ENCODE results near the gene CDA.

CDA gene

DNA sequence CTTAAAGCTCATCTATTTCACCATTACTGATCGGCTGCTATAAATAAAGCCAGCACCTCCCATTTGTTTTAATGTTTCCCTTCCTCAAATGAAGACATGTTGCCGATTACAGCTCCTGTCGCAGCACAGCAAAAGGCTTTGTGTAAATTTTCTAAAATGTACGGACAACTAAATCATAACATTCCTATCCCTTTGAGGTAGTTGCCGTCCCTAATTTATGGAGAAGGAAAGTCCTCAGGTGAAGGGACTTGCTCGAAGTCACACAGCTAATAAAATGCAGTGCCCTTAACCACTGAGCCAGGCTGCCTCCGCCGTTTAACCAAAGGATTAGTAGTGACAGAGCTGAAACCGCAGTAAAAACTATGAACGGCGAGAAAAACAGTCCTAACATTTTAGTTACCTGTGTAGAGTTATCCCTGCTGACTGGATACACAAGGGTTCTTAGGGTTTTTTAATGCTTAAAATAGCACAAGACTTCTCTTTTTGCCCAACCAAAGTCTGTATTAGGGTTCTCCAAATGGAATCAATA lies 45.2 kb downstream of the CDA start:
- no peak for DNase-seq (ENCODE audit: low read depth)
- TF ChIP-seq, protein P1, sequence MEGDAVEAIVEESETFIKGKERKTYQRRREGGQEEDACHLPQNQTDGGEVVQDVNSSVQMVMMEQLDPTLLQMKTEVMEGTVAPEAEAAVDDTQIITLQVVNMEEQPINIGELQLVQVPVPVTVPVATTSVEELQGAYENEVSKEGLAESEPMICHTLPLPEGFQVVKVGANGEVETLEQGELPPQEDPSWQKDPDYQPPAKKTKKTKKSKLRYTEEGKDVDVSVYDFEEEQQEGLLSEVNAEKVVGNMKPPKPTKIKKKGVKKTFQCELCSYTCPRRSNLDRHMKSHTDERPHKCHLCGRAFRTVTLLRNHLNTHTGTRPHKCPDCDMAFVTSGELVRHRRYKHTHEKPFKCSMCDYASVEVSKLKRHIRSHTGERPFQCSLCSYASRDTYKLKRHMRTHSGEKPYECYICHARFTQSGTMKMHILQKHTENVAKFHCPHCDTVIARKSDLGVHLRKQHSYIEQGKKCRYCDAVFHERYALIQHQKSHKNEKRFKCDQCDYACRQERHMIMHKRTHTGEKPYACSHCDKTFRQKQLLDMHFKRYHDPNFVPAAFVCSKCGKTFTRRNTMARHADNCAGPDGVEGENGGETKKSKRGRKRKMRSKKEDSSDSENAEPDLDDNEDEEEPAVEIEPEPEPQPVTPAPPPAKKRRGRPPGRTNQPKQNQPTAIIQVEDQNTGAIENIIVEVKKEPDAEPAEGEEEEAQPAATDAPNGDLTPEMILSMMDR (conservative IDR thresholded peaks at IDR 0.05; ENCODE audit: low read depth, low read length) = no peak
- H3K4me3 ChIP-seq (ENCODE audit: low read length) = peak overlapping the region; percentile 63

DNA sequence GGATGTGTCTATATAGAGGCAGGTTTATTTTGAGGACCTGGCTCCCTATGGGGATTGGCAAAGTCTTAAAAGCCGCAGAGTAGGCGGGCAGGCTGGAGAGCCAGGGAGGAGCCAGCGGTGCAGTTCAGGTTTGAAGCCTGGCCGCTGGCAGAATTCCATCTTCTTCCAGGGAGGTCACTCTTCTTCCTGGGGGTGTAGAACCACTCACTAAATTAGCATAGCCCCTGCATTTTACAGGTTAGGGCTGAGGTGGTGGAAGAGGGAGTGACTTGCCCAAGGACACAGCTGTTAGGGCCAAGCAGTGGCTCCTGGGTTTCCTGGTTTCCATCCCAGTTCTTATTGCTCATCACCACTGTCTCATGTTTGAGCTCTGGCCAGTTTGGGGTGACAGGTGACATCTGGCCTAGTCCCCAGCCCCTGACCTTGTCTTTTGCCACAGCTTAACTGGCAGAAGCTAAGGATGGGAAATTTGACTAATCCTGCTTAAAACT lies 45.7 kb downstream of the CDA start:
- H3K4me3 ChIP-seq (ENCODE audit: low read length) = peak overlapping the region; percentile 63
- DNase-seq (ENCODE audit: low read depth) = no peak
- TF ChIP-seq, protein P1 (conservative IDR thresholded peaks at IDR 0.05; ENCODE audit: low read depth, low read length) = no peak

DNA sequence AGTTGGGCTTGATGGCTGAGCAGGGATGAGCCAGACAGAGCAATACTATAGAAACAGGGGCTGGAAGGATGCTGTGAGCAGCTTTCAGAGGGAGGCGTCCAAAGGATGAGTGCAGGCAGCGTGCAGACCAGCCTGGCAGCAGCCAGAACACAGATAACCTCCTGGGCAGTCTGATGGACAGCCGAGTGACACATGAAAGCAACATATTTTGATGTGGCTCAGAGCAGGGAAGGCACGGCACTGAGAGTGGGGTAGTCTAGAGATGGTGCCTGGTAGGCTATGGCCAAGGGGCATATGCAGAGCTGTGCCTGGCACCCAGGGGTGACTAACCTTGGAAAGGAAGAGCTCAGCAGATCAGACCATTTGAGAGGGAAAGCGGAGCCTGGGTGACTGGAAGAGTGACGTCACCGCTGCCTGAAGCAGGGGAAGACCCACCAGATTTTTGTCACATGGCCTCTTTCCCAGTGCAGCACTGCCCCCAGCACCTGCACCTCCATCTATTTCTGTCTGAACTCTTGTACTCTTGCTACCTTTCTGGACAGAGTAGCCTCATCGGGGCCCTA lies 48.0 kb downstream of the CDA start:
- H3K4me3 ChIP-seq (ENCODE audit: low read length) = no peak overlapping the region
- TF ChIP-seq, protein P1 (conservative IDR thresholded peaks at IDR 0.05; ENCODE audit: low read depth, low read length) = no peak
- DNase-seq (ENCODE audit: low read depth) = no peak

DNA sequence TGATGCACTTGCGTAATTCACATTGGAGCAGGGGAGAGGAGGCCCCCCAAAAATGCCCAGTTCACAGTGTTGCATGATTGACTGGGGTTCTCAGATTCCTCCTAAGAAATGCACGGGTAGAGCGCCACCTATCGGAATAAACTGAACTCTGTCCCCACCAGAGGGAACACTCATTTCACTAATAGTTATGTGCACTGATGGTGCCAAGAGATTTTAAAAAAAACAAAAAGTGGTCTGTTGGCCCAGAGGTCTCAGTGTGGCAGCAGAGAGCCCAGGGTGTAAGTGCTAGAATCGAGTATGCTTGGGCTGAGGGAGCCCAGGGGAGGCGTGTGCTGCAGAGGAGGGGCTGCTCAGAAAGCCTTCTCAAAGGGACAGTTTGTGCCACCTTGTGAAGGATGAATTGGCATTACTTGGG lies 51.3 kb downstream of the CDA start:
- no peak overlapping the region for H3K4me3 ChIP-seq (ENCODE audit: low read length)
- TF ChIP-seq, protein P1 (conservative IDR thresholded peaks at IDR 0.05; ENCODE audit: low read depth, low read length) = peak; percentile 81
- no peak for DNase-seq (ENCODE audit: low read depth)

DNA sequence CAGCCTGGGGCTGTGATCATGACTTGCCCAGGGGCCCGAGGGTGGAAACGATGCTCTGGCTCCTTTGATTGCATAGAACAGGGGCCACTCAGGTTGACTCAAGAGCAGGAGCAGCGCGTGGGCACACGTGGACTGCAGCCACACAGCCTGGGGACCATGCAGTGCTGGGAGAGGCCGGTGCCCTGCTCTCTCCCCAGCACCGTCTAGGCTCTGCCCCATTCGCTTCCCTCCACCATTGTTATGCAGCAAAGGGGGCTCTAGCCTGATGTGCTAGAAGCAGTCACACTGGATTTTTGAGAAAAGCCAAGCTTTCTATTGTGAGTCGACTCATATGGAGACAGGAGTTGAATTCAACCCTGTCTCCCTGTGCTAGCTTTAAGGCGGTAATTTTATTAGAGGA lies 53.1 kb downstream of the CDA start:
- TF ChIP-seq, protein P1 (conservative IDR thresholded peaks at IDR 0.05; ENCODE audit: low read depth, low read length) = no peak
- no peak overlapping the region for H3K4me3 ChIP-seq (ENCODE audit: low read length)
- no peak for DNase-seq (ENCODE audit: low read depth)

DNA sequence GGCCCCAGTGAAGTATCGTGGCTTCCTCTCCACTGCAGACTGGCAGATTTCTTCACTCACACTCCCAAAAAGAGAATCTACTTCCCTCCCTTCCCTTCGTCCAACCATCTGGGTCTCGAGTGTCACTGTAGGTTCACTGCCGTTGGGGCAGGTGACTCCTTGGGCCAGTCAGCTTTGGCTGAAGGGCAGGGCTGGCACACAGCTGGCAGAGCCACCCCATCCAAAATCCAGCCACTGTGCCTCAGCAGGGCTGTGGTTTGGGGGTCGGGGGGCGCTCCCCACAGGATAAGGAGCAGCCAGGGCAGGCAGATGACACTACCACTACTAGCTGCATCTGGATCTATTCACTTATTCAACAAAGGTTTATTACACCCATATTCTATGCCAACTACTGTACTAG lies 54.2 kb downstream of the CDA start:
- TF ChIP-seq, protein P1 (conservative IDR thresholded peaks at IDR 0.05; ENCODE audit: low read depth, low read length) = no peak
- H3K4me3 ChIP-seq (ENCODE audit: low read length) = no peak overlapping the region
- no peak for DNase-seq (ENCODE audit: low read depth)

DNA sequence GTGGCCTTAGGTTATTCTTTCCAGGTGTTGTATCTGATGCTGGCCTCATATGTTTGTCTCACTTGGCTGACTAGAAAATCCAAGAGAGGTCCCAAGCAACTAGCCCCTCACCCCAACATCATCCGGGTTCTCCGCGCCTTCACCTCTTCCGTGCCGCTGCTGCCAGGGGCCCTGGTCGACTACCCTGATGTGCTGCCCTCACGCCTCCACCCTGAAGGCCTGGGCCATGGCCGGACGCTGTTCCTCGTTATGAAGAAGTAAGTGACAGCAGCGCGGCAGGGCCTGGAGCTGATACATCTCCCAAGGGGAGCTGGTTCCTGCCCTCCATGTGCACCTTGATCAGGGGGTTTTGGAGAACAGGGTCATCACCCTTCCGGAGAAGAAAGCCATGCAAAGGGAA lies 55.5 kb downstream of the CDA start:
- H3K4me3 ChIP-seq (ENCODE audit: low read length) = no peak overlapping the region
- DNase-seq (ENCODE audit: low read depth) = no peak
- TF ChIP-seq, protein P1 (conservative IDR thresholded peaks at IDR 0.05; ENCODE audit: low read depth, low read length) = no peak
